ENCODE data around the gene DGCR2.
"Not testable (repeated sequence)": the region's sequence is repeated elsewhere in the genome, so short reads cannot be mapped to it uniquely, and the experiment has no call there.

DGCR2 gene

DNA sequence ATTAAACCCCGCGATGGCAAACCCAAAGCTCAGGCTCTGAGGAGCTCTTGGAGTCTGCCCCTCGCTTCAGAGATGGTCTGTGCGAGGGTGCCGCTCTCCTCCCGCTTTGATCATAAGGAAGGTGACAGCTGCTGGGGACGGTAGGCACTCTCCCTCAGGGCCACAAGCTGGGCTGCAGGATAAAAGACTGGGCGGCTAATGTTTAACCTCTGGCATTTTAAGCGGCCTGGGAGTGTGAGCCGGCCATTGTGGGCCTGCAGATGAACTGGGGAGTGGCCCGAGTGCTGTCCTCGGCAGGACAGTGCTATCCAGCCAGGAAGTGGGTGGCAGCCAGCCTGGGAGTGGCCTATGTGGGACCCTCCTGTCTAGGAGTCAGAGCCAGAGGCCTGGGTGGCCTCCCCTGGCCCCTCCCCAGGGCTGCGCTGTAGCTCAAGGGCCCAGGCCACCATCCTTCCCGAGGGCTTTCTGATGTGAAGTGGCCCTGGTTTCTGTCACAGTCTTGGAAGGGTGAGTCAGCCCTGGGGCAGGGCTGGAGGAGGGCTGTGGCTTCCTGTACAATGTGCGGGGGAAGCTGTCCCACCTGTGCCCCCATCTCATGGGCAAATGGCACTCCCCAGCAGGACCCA, 127.4 kb downstream of the DGCR2 start:
- peak; percentile 61 for DNase-seq

DNA sequence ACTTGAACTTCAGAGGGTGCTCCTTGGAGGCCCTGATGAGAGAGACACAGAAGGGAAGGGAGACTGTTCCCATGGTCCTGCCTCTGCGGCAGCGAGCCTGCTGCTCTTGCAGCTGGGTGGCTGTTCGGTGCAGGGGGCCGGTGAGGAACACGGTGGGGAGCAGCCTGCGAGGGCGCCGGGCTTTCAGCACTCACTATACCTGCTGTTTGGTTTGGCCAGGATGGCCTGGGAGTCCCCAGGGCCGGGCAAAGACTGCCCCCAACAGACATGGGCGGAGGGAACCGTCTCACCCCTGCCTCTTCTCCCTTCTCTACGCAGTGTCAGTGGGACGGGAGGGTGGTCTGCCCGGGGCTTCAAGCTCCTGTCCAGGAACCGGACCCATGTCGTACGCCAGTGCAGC, 128.2 kb downstream of the DGCR2 start:
- no peak for DNase-seq

DNA sequence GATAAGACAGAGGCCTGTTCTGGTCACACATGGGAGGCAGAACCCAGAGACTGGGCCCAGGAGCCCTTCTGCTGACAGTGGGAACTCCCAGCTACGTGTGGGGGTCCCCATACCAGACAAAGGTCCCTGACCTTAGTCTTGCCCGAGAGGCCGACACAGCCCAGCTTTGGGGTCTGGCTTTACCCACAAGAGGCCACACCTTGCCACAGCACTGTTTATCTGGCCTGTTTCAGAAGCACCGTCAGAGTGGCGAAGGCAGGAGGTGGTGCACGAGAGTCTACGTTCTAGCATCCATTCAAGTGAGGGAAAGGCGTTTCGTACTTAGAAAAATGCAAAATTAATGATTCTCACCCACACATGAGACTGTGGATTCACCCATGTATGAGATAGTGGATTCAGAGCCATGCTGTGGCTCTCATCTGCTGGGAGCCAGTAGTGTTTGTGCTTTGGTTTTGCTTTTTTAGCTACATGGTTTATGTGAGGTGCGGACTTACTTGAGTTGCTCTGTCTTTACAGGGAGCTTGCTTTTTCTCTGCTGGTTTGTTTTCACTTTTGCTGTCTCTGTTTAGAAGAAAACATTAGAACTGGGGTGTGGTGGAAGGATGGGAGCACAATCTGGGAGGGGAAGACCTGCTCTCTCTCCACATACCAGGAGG, 129.5 kb downstream of the DGCR2 start:
- DNase-seq, result no peak

DNA sequence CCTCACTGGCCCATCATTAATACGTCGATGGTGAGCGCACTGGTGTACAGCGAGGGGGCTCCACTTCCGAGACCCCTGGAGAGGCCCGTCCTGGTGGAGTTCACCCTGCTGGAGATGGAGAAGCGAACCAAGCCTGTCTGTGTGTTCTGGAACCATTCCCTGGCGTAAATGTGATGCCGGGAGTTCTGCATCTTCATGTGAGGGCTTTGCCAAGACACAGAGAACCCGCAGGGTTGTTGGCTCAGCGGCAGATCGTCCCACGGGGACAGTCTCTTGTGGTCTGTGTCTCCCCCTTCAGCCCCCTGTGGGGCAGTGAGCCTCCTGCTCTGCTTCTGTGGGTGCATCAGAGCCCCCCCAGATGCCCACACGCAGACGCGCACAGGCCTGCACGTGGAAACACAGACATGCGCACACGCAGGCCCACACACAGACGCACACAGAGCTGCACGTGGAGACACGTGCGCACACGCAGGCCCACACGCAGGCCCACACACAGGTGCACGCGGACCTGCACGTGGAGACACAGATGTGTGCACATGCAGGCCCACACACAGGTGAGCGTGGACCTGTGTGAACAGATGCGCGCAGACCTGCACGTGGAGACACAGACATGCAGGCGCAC, 130.3 kb downstream of the DGCR2 start:
- DNase-seq, result no peak

DNA sequence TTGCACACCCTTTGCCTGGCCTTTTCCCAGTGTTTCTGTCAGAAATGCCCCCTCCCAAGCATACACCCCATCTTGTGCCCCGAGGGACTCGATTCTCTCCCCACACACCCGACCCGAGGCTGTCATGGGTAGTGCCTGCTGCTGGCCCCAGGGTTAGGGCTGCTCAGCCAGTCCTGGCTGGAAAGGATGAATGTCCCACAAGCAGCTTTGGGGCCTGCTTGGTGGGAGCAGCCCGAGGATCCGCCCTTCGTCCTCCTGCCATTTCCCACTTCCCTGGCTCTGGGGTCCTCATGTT, 131.1 kb downstream of the DGCR2 start:
- DNase-seq, result no peak

DNA sequence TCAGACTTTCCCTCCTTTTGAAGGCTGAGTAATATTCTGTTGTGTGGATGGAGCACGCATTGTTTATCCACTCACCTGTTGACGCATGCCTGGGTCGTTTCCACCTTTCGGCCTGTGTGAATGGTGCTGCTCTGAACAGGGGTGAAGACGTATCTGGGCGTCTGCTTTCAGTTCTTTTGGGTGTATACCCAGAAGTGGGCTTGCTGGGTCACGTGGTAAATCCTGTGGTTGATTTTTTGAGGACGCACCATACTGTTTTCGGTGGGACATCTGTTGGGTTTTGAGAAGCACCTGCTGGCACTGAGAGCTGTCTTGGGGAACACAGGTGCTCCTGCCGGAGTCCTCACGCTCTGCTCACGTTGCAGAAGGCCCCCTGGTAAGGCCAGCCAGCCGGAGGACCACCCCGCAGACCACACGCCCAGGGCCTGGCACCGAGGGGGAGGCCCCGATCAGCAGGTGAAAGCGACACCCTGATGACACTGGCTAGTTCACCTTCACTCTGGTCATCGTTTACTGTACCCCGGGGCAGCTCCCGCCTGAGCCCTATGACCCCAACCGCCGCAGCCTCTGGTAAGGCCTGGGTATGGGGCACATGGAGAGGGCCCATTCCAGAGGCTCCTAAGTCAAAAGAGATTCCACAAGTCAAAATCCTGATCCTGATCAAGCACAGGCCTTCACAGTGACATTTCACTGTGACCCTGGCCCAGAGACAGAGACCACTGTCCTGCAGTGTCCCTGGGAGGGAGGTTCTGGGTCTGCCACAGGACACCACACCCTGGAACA, 131.7 kb downstream of the DGCR2 start:
- no peak for DNase-seq

DNA sequence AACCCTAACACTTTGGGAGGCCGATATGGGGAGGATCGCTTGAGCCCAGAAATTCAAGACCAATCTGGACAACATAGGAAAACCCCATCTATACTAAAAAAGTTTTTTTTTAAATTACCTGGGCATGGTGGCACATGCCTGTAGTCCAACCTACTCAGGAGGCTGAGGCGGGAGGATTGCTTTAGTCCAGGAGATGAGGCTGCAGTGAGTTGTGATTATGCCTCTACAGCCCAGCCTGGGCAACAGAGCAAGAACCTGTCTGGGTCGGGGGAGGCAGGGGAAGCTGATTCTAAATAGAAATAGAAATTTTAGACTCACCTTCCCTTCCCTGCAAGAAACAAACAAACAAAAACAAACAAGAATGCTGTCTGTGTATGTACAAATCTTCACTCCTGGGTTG, 133.3 kb downstream of the DGCR2 start:
- no peak for DNase-seq

DNA sequence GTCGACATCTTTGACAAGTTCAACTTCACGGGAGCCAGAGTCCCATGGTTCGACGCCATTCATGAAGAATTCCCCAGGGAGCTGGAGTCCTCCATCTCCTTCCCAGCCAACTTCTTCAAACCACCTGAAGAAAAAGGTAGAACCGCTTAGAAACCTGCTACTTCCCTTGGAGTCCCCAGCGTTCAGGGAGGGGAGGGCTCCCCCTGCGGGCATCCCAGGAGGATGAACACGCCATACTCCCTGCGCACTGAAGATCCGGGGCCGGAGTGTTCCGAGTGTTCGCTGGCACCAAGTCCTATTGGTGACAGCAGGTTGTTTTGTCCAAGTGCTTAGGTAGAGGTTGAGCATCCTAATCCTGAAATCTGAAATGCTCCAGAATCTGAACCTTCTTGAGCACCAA, 134.4 kb downstream of the DGCR2 start:
- peak; percentile 46 for DNase-seq

DNA sequence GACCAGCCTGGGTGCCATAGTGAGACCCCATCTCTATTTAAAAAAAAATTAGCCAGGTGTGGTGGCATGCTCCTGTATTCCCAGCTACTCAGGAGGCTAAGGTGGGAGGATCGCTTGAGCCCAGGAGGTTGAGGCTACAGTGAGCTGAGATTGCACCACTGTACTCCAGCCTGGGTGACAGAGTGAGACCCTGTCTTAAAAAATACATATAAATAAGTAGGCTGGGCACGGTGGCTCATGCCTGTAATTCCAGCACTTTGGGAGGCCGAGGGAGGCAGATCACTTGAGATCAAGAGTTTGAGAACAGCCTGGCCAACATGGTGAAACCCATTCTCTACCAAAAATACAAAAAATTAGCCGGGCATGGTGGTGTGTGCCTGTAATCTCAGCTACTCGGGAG, 135.1 kb downstream of the DGCR2 start:
- not testable (repeated sequence) for DNase-seq

Data from NCI-H82 (cell line).